CD14-positive monocyte (primary cell): ENCODE results near the gene CEP250. TPM values are rescaled to one million over a fixed set of nuclear protein-coding genes. Genes with fewer than 3 reads are reported as not detected.

Experiments
- DNase-seq, 3 donors: peaks; one replicate each; pipeline ENCODE4 v3.0.0-alpha.2; 2011 to 2022
- H2AFZ ChIP-seq: 2 replicates; pipeline ENCODE4 v1.6.0; 2012; ENCODE audit warnings: mild to moderate bottlenecking, low read depth, low read length, inconsistent platforms; ENCODE audit not compliant: insufficient read depth, poor library complexity, severe bottlenecking
- H3K27ac ChIP-seq, 2 donors: 1 replicate in 1 of 2; 2 replicates in 1 of 2; pipeline ENCODE4 v1.5.1; 2012 to 2013; ENCODE audit warnings: low read length in 2 of 2, control low read depth in 1 of 2, inconsistent platforms in 1 of 2, low read depth in 1 of 2, mild to moderate bottlenecking in 1 of 2
- H3K27me3 ChIP-seq, 2 donors: one replicate each; pipeline versions ENCODE4 v1.6.0 to v1.6.1; 2011 to 2013; ENCODE audit warnings: low read length in 2 of 2; ENCODE audit not compliant: control insufficient read depth in 2 of 2, insufficient read depth in 2 of 2
- H3K36me3 ChIP-seq, 2 donors: replicated peaks in 1 of 2; 1 replicate in 1 of 2; 2 replicates in 1 of 2; pipeline versions ENCODE4 v1.5.1 to v1.6.1; 2012 to 2013; ENCODE audit warnings: low read length in 2 of 2, control low read depth in 1 of 2, inconsistent platforms in 1 of 2, mild to moderate bottlenecking in 1 of 2; ENCODE audit not compliant: insufficient read depth in 2 of 2, control insufficient read depth in 1 of 2
- H3K4me1 ChIP-seq, 2 donors: 1 replicate in 1 of 2; 2 replicates in 1 of 2; pipeline versions ENCODE4 v1.5.1 to v1.6.1; 2012 to 2013; ENCODE audit warnings: low read length in 2 of 2, control low read depth in 1 of 2, inconsistent platforms in 1 of 2, mild to moderate bottlenecking in 1 of 2, moderate library complexity in 1 of 2; ENCODE audit not compliant: insufficient read depth in 2 of 2, control insufficient read depth in 1 of 2
- H3K4me2 ChIP-seq: replicated peaks from 2 replicates; pipeline ENCODE3; 2012; ENCODE audit warnings: low read length, moderate library complexity, mild to moderate bottlenecking; ENCODE audit not compliant: poor library complexity, severe bottlenecking; ENCODE audit errors: extremely low read depth
- H3K4me3 ChIP-seq, 3 experiments: fragments of 200-600 bp in 1 of 3; sonication (generic) in 1 of 3; replicated peaks in 1 of 3; 1 replicate in 2 of 3; 2 replicates in 1 of 3; pipeline ENCODE4 v1.5.1; 2011 to 2013; ENCODE audit warnings: low read length in 3 of 3, mild to moderate bottlenecking in 3 of 3, control low read depth in 2 of 3, low read depth in 2 of 3, inconsistent platforms in 1 of 3, moderate library complexity in 1 of 3
- H3K79me2 ChIP-seq: 2 replicates; pipeline ENCODE4 v1.6.0; 2012; ENCODE audit warnings: mild to moderate bottlenecking, control low read depth, inconsistent platforms, low read length, moderate library complexity; ENCODE audit not compliant: insufficient read depth
- H3K9ac ChIP-seq: 2 replicates; pipeline ENCODE4 v1.6.0; 2017; ENCODE audit warnings: low read length, mild to moderate bottlenecking; ENCODE audit not compliant: insufficient read depth, poor library complexity, severe bottlenecking
- H3K9me3 ChIP-seq, 2 donors: replicated peaks in 1 of 2; 1 replicate in 1 of 2; 2 replicates in 1 of 2; pipeline versions ENCODE4 v1.5.1 to v1.6.1; 2012 to 2013; ENCODE audit warnings: low read length in 2 of 2, control low read depth in 1 of 2; ENCODE audit not compliant: control insufficient read depth in 1 of 2, insufficient read depth in 1 of 2
- H4K20me1 ChIP-seq: 2 replicates; pipeline ENCODE4 v1.6.0; 2012; ENCODE audit warnings: mild to moderate bottlenecking, low read length, control low read depth, moderate library complexity; ENCODE audit not compliant: insufficient read depth
- H3K27ac Mint-ChIP-seq, 7 donors: one replicate each; pipeline ENCODE4 v1.8.0; 2020; ENCODE audit warnings: mild to moderate bottlenecking in 7 of 7, mixed read lengths in 7 of 7, moderate library complexity in 6 of 7, inconsistent platforms in 2 of 7
- H3K27me3 Mint-ChIP-seq, 3 donors: one replicate each; pipeline ENCODE4 v1.8.0; 2021 to 2022; ENCODE audit warnings: low read depth in 3 of 3, mild to moderate bottlenecking in 3 of 3, mixed read lengths in 3 of 3, moderate library complexity in 3 of 3, inconsistent platforms in 1 of 3
- H3K36me3 Mint-ChIP-seq, 2 donors: one replicate each; pipeline ENCODE4 v1.8.0; 2020; ENCODE audit warnings: mixed read lengths in 2 of 2, inconsistent platforms in 1 of 2, mild to moderate bottlenecking in 1 of 2
- H3K4me1 Mint-ChIP-seq: one replicate; pipeline ENCODE4 v1.8.0; 2020; ENCODE audit warnings: mild to moderate bottlenecking, mixed read lengths
- H3K4me3 Mint-ChIP-seq, 2 donors: one replicate each; pipeline ENCODE4 v1.8.0; 2020; ENCODE audit warnings: mild to moderate bottlenecking in 2 of 2, mixed read lengths in 2 of 2, moderate library complexity in 1 of 2
- H3K9me3 Mint-ChIP-seq, 7 donors: one replicate each; pipeline ENCODE4 v1.8.0; 2020 to 2022; ENCODE audit warnings: mixed read lengths in 7 of 7, mild to moderate bottlenecking in 6 of 7, moderate library complexity in 6 of 7, inconsistent platforms in 2 of 7
- CTCF ChIP-seq: fragments of 200-600 bp; IDR thresholded peaks from one replicate; pipeline ENCODE4 v1.8.0; 2022; ENCODE audit warnings: antibody characterized with exemption, mild to moderate bottlenecking
- WGBS: methylation state at CpG from one replicate; pipeline ENCODE4 v1.1.5; 2013; ENCODE audit warnings: missing lambda C conversion rate; ENCODE audit not compliant: insufficient coverage; 5-methylcytosine and 5-hydroxymethylcytosine counted together
- intact Hi-C, 2 donors: fragments of 100-400 bp; cut with micrococcal nuclease; formaldehyde crosslinking; loops; one replicate each; pipeline versions ENCODE4 v1.15.0 to v1.15.1; 2023
- polyA plus RNA-seq, 3 donors: library from polyadenylated mRNA; depleted of rRNA in 1 of 3; unstranded in 2 of 3; stranded (reverse) in 1 of 3; fragments of 300-500 nt in 2 of 3; fragments of >200 nt in 1 of 3; fragmentation: Illumina TruSeq in 2 of 3; gene quantifications; 1 replicate in 2 of 3; 2 replicates in 1 of 3; pipeline ENCODE4 v1.2.3, GENCODE V29; 2012 to 2021

Gene CEP250
- polyA plus RNA-seq, 3 donors, result 0.81 to 5.9 (median 1.2) TPM

GRCh38 chr20:35466856-35467255 is 11.5 kb downstream of the CEP250 start:
- intact Hi-C loops, result no loop called here
- Mint-ChIP-seq H3K27me3 (peaks cover 0 to 1% (median 0%) of the 10 kb centered on the region in 3 donors), H3K9me3 (no peaks in the 10 kb centered on the region), H3K4me3 (no peak overlapping the region), H3K27ac (no peak overlapping the region), H3K4me1 (peaks cover 2% of the 10 kb centered on the region), H3K36me3 (peaks cover 27 to 39% of the 10 kb centered on the region in 2 donors)
- Histone ChIP-seq H3K27me3 (no peaks in the 10 kb centered on the region), H3K9ac (no peak overlapping the region), H4K20me1 (no peaks in the 10 kb centered on the region), H3K4me2 (no peak overlapping the region), H3K4me1 (no peaks in the 10 kb centered on the region), H3K27ac (no peak overlapping the region), H3K79me2 (no peaks in the 10 kb centered on the region), H3K9me3 (no peaks in the 10 kb centered on the region), H3K4me3 (no peak overlapping the region), H2AFZ (no peak overlapping the region), H3K36me3 (peaks cover 18 to 42% of the 10 kb centered on the region in 2 donors)
- TF ChIP-seq CTCF, result no peak
- DNase-seq, result no peak
- WGBS, result 87% methylated on average over 3 of the region's 6 CpGs

GRCh38 chr20:35467339-35468224 is 12.2 kb downstream of the CEP250 start:
- H3K27me3 ChIP-seq, result no peaks in the 10 kb centered on the region
- H3K4me3 Mint-ChIP-seq, result no peak overlapping the region
- H3K9ac ChIP-seq, result no peak overlapping the region
- TF ChIP-seq CTCF, result no peak
- peaks cover 9% of the 10 kb centered on the region for H3K4me1 Mint-ChIP-seq
- no peak for DNase-seq
- H3K4me3 ChIP-seq, result no peak overlapping the region
- H3K79me2 ChIP-seq, result no peaks in the 10 kb centered on the region
- WGBS, result 99% methylated on average over 7 of the region's 9 CpGs
- peaks cover 0 to 1% (median 0%) of the 10 kb centered on the region in 3 donors for H3K27me3 Mint-ChIP-seq
- no peaks in the 10 kb centered on the region for H3K9me3 Mint-ChIP-seq
- H3K4me2 ChIP-seq, result no peak overlapping the region
- no peaks in the 10 kb centered on the region for H4K20me1 ChIP-seq
- peaks cover 23 to 33% of the 10 kb centered on the region in 2 donors for H3K36me3 Mint-ChIP-seq
- no peak overlapping the region for H2AFZ ChIP-seq
- no peak overlapping the region for H3K27ac ChIP-seq
- intact Hi-C loops, result no loop called here
- H3K4me1 ChIP-seq, result no peaks in the 10 kb centered on the region
- H3K27ac Mint-ChIP-seq, result no peak overlapping the region
- no peaks in the 10 kb centered on the region for H3K9me3 ChIP-seq
- H3K36me3 ChIP-seq, result peaks cover 14 to 36% of the 10 kb centered on the region in 2 donors
